WTC11 (cell line): Measurements from ENCODE around the gene VAMP3. TPM values are rescaled to one million over a fixed set of nuclear protein-coding genes. Genes with fewer than 3 reads are reported as not detected.

Experiments used
- ATAC-seq: fragments of 200-7000 bp; cut with Tn5 transposase; 2 replicates; pipeline ENCODE4 v1.10.0; 2021; ENCODE audit warnings: mild to moderate bottlenecking, moderate library complexity
- CTCF ChIA-PET: fragments of 300-600 bp; sonication (Branson Sonifier 250); formaldehyde crosslinking; loops from one replicate; lab custom pipeline; 2021; ENCODE audit warnings: antibody characterized with exemption; lab: Charles Lee
- POLR2A ChIA-PET: fragments of 350-600 bp; sonication (Branson Sonifier 250); formaldehyde crosslinking; loops from one replicate; lab custom pipeline; 2021; ENCODE audit warnings: antibody characterized with exemption; lab: Charles Lee
- DNase-seq: peaks from one replicate; pipeline ENCODE4 v3.0.0; 2021; ENCODE audit warnings: low spot score
- H3K27ac Mint-ChIP-seq: 2 replicates; pipeline ENCODE4 v1.8.0; 2021; ENCODE audit warnings: mixed read lengths
- H3K27me3 Mint-ChIP-seq: 2 replicates; pipeline ENCODE4 v1.8.0; 2021; ENCODE audit warnings: low read depth, mild to moderate bottlenecking, moderate library complexity, mixed read lengths
- H3K36me3 Mint-ChIP-seq: 2 replicates; pipeline ENCODE4 v1.8.0; 2021; ENCODE audit warnings: mixed read lengths
- H3K4me1 Mint-ChIP-seq: 2 replicates; pipeline ENCODE4 v1.8.0; 2022; ENCODE audit warnings: mixed read lengths
- H3K4me3 Mint-ChIP-seq: 2 replicates; pipeline ENCODE4 v1.8.0; 2021; ENCODE audit warnings: mild to moderate bottlenecking, moderate library complexity, mixed read lengths
- H3K9me3 Mint-ChIP-seq: 2 replicates; pipeline ENCODE4 v1.8.0; 2021; ENCODE audit warnings: mixed read lengths
- AFF4 ChIP-seq: sonication (generic); formaldehyde crosslinking; IDR thresholded peaks from 2 replicates; pipeline ENCODE4 v1.8.1; 2023; ENCODE audit warnings: mild to moderate bottlenecking, missing genetic modification reagents, borderline replicate concordance
- CREM ChIP-seq: sonication (generic); formaldehyde crosslinking; IDR thresholded peaks from 2 replicates; pipeline ENCODE4 v1.8.1; 2022; ENCODE audit warnings: mild to moderate bottlenecking, missing genetic modification reagents, moderate library complexity
- FOXP4 ChIP-seq: sonication (generic); formaldehyde crosslinking; IDR thresholded peaks from 2 replicates; pipeline ENCODE4 v1.8.0; 2022; ENCODE audit warnings: mild to moderate bottlenecking, missing genetic modification reagents
- GRHL2 ChIP-seq: fragments of 250-450 bp; sonication (Bioruptor Pico); IDR thresholded peaks from 2 replicates; pipeline ENCODE4 v1.8.0; 2022; ENCODE audit warnings: mild to moderate bottlenecking, moderate library complexity; ENCODE audit not compliant: insufficient replicate concordance, severe bottlenecking
- GTF2I ChIP-seq: fragments of 250-450 bp; sonication (Bioruptor Pico); conservative IDR thresholded peaks from 2 replicates; pipeline ENCODE4 v1.4.0; 2021; ENCODE audit warnings: mild to moderate bottlenecking
- JAZF1 ChIP-seq: fragments of 250-450 bp; sonication (Bioruptor Pico); IDR thresholded peaks from 2 replicates; pipeline ENCODE4 v1.9.0; 2021; ENCODE audit warnings: moderate library complexity, mild to moderate bottlenecking, inconsistent platforms
- MYBL2 ChIP-seq: sonication (generic); formaldehyde crosslinking; IDR thresholded peaks from 2 replicates; pipeline ENCODE4 v1.8.1; 2023; ENCODE audit warnings: mild to moderate bottlenecking, moderate library complexity, missing genetic modification reagents
- NFYB ChIP-seq: sonication (generic); formaldehyde crosslinking; conservative IDR thresholded peaks from 2 replicates; pipeline ENCODE4 v1.8.0; 2022; ENCODE audit warnings: low read depth, missing genetic modification reagents
- NR3C1 ChIP-seq: sonication (generic); formaldehyde crosslinking; conservative IDR thresholded peaks from 2 replicates; pipeline ENCODE4 v1.8.1; 2023; ENCODE audit warnings: low read depth, mild to moderate bottlenecking, missing genetic modification reagents
- TEAD1 ChIP-seq: sonication (generic); formaldehyde crosslinking; IDR thresholded peaks from 2 replicates; pipeline ENCODE4 v1.8.0; 2022; ENCODE audit warnings: mild to moderate bottlenecking, missing genetic modification reagents
- TP53 ChIP-seq: sonication (generic); formaldehyde crosslinking; IDR thresholded peaks from 2 replicates; pipeline ENCODE4 v1.8.1; 2023; ENCODE audit warnings: mild to moderate bottlenecking, missing genetic modification reagents
- ZNF121 ChIP-seq: sonication (generic); formaldehyde crosslinking; IDR thresholded peaks from 2 replicates; pipeline ENCODE4 v1.8.0; 2023; ENCODE audit warnings: missing genetic modification reagents
- ZNF416 ChIP-seq: fragments of 250-450 bp; sonication (Bioruptor Pico); IDR thresholded peaks from 2 replicates; pipeline ENCODE4 v1.9.0; 2021; ENCODE audit warnings: mild to moderate bottlenecking, inconsistent platforms
- ZNF423 ChIP-seq: fragments of 250-450 bp; sonication (Bioruptor Pico); IDR thresholded peaks from 2 replicates; pipeline ENCODE4 v2.1.2; 2022; ENCODE audit warnings: mild to moderate bottlenecking, moderate library complexity
- total RNA-seq: library from RNA; stranded (reverse); gene quantifications from 3 replicates; pipeline ENCODE4 v1.2.3, GENCODE V29; 2021
- TF ChIP-seq, protein P1 (sequence below): sonication (generic); formaldehyde crosslinking; conservative IDR thresholded peaks from 2 replicates; pipeline ENCODE4 v1.8.1; 2023; ENCODE audit warnings: mild to moderate bottlenecking, low read depth, missing genetic modification reagents, moderate library complexity
- TF ChIP-seq, protein P2 (sequence below): sonication (generic); formaldehyde crosslinking; IDR thresholded peaks from 2 replicates; pipeline ENCODE4 v1.8.0; 2022; ENCODE audit warnings: mild to moderate bottlenecking, missing genetic modification reagents
- TF ChIP-seq, protein P3 (sequence below): sonication (generic); formaldehyde crosslinking; IDR thresholded peaks from 2 replicates; pipeline ENCODE4 v1.8.0; 2023; ENCODE audit warnings: missing genetic modification reagents, mild to moderate bottlenecking, borderline replicate concordance
- TF ChIP-seq, protein P4 (sequence below): sonication (generic); formaldehyde crosslinking; IDR thresholded peaks from 2 replicates; pipeline ENCODE4 v1.8.1; 2023; ENCODE audit warnings: mild to moderate bottlenecking, missing genetic modification reagents, moderate library complexity

The VAMP3 gene
- total RNA-seq, 1 experiment from 2014 or later, result 40.2 TPM

DNA sequence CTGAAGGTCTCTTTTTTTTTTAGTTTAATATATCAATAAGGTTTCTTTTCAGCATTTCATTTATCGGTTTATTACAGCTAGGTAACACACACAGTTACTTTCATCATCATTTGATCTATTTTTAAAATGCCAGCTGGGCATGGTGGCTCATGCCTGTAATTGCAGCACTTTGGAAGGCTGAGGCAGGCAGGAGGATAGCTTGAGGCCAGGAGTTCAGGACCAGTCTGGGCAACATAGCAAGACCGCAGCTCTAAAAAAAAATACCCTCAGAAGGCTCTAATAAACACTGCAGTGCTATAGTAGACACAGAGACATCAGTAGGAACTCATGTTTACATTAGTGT, 48.5 kb upstream of the VAMP3 start (continued):
- TF ChIP-seq TP53 (CRISPR knock-in tag) (no peak), TEAD1 (CRISPR knock-in tag) (no peak), NFYB (CRISPR knock-in tag) (no peak), NR3C1 (CRISPR knock-in tag) (no peak), FOXP4 (CRISPR knock-in tag) (no peak), AFF4 (CRISPR knock-in tag) (no peak)

GRCh38 chr1:7726623-7727022, 44.5 kb upstream of the VAMP3 start:
- Mint-ChIP-seq H3K36me3 (no peaks in the 10 kb centered on the region), H3K4me3 (no peak overlapping the region), H3K9me3 (no peaks in the 10 kb centered on the region), H3K27me3 (no peaks in the 10 kb centered on the region; the same call in 1 of the 2 replicates), H3K4me1 (peaks cover 11% of the 10 kb centered on the region), H3K27ac (no peak overlapping the region)
- CTCF ChIA-PET, result interaction anchor here (1.1 to 1.8 kb wide), 2 partner anchors 26 to 58 kb away, joined by 3 to 5 read pairs; no protein-coding TSS in a partner anchor
- POLR2A ChIA-PET, result no interaction called here
- TF ChIP-seq, protein P1, sequence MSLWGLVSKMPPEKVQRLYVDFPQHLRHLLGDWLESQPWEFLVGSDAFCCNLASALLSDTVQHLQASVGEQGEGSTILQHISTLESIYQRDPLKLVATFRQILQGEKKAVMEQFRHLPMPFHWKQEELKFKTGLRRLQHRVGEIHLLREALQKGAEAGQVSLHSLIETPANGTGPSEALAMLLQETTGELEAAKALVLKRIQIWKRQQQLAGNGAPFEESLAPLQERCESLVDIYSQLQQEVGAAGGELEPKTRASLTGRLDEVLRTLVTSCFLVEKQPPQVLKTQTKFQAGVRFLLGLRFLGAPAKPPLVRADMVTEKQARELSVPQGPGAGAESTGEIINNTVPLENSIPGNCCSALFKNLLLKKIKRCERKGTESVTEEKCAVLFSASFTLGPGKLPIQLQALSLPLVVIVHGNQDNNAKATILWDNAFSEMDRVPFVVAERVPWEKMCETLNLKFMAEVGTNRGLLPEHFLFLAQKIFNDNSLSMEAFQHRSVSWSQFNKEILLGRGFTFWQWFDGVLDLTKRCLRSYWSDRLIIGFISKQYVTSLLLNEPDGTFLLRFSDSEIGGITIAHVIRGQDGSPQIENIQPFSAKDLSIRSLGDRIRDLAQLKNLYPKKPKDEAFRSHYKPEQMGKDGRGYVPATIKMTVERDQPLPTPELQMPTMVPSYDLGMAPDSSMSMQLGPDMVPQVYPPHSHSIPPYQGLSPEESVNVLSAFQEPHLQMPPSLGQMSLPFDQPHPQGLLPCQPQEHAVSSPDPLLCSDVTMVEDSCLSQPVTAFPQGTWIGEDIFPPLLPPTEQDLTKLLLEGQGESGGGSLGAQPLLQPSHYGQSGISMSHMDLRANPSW (CRISPR knock-in tag), result no peak
- no peak for TF ChIP-seq ZNF416 (CRISPR knock-in tag)
- TF ChIP-seq, protein P2, sequence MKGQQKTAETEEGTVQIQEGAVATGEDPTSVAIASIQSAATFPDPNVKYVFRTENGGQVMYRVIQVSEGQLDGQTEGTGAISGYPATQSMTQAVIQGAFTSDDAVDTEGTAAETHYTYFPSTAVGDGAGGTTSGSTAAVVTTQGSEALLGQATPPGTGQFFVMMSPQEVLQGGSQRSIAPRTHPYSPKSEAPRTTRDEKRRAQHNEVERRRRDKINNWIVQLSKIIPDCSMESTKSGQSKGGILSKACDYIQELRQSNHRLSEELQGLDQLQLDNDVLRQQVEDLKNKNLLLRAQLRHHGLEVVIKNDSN (CRISPR knock-in tag), result no peak
- no peak for TF ChIP-seq JAZF1 (CRISPR knock-in tag)
- no peak for TF ChIP-seq GRHL2 (CRISPR knock-in tag)
- TF ChIP-seq MYBL2 (CRISPR knock-in tag), result no peak
- no peak for TF ChIP-seq CREM (CRISPR knock-in tag)
- TF ChIP-seq, protein P3, sequence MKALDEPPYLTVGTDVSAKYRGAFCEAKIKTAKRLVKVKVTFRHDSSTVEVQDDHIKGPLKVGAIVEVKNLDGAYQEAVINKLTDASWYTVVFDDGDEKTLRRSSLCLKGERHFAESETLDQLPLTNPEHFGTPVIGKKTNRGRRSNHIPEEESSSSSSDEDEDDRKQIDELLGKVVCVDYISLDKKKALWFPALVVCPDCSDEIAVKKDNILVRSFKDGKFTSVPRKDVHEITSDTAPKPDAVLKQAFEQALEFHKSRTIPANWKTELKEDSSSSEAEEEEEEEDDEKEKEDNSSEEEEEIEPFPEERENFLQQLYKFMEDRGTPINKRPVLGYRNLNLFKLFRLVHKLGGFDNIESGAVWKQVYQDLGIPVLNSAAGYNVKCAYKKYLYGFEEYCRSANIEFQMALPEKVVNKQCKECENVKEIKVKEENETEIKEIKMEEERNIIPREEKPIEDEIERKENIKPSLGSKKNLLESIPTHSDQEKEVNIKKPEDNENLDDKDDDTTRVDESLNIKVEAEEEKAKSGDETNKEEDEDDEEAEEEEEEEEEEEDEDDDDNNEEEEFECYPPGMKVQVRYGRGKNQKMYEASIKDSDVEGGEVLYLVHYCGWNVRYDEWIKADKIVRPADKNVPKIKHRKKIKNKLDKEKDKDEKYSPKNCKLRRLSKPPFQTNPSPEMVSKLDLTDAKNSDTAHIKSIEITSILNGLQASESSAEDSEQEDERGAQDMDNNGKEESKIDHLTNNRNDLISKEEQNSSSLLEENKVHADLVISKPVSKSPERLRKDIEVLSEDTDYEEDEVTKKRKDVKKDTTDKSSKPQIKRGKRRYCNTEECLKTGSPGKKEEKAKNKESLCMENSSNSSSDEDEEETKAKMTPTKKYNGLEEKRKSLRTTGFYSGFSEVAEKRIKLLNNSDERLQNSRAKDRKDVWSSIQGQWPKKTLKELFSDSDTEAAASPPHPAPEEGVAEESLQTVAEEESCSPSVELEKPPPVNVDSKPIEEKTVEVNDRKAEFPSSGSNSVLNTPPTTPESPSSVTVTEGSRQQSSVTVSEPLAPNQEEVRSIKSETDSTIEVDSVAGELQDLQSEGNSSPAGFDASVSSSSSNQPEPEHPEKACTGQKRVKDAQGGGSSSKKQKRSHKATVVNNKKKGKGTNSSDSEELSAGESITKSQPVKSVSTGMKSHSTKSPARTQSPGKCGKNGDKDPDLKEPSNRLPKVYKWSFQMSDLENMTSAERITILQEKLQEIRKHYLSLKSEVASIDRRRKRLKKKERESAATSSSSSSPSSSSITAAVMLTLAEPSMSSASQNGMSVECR (CRISPR knock-in tag), result no peak
- TF ChIP-seq NR3C1 (CRISPR knock-in tag), result no peak
- no peak for TF ChIP-seq GTF2I (CRISPR knock-in tag)
- no peak for TF ChIP-seq ZNF121 (CRISPR knock-in tag)
- TF ChIP-seq ZNF423 (CRISPR knock-in tag), result no peak
- TF ChIP-seq, protein P4, sequence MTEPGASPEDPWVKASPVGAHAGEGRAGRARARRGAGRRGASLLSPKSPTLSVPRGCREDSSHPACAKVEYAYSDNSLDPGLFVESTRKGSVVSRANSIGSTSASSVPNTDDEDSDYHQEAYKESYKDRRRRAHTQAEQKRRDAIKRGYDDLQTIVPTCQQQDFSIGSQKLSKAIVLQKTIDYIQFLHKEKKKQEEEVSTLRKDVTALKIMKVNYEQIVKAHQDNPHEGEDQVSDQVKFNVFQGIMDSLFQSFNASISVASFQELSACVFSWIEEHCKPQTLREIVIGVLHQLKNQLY, result no peak
- no peak for DNase-seq
- no peak for ATAC-seq
